HG03520 (cell line): ENCODE measurements around the gene CMTM1.

Experiments
- ATAC-seq: cut with Tn5 transposase; IDR thresholded peaks from one replicate; pipeline ENCODE4 v1.9.1; 2021; ENCODE audit warnings: mild to moderate bottlenecking, moderate library complexity; ENCODE audit not compliant: unreplicated experiment

Gene CMTM1

DNA sequence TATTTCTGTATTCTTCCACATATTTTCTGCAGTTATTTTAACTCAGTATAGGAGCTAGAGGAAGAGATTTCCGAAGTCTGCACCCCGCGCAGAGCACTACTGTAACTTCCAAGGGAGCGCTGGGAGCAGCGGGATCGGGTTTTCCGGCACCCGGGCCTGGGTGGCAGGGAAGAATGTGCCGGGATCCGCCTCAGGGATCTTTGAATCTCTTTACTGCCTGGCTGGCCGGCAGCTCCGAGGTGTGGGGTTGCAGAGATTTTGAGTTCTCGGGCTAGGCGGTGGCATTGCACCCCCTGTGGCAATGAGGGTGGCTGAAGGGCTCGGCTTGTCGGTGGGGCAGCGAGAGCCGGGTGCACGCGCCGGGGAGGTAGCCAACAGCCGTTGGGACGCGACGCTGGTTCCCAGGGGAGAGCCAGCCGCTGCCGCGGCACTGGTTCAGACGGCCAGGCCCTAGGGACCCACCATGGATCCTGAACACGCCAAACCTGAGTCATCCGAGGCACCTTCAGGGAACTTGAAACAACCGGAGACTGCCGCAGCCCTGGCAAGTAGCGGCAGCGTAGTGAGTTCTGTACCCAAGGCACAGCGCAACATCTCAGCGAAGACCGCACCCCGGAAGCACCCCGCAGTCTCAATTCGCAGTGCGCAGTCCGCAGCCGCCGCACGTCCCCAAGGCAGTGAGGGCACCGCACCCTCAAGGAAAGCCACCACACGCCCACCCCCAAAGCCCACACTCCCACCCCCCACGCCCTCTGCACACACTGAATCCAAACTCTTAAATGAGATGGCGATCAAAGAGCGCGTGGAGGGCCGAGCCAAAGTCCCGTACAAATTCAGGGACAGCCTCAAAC, at the start of gene CMTM1:
CMTM1 (plus strand) TSS at position 389 of the 851 bp plus-strand sequence; CDS start at position 464, 75 bp downstream.
- no peak for ATAC-seq

- ATAC-seq = no peak
Measured at GRCh38 chr16:66516509-66516807, 49.8 kb upstream of the CMTM1 start.

DNA sequence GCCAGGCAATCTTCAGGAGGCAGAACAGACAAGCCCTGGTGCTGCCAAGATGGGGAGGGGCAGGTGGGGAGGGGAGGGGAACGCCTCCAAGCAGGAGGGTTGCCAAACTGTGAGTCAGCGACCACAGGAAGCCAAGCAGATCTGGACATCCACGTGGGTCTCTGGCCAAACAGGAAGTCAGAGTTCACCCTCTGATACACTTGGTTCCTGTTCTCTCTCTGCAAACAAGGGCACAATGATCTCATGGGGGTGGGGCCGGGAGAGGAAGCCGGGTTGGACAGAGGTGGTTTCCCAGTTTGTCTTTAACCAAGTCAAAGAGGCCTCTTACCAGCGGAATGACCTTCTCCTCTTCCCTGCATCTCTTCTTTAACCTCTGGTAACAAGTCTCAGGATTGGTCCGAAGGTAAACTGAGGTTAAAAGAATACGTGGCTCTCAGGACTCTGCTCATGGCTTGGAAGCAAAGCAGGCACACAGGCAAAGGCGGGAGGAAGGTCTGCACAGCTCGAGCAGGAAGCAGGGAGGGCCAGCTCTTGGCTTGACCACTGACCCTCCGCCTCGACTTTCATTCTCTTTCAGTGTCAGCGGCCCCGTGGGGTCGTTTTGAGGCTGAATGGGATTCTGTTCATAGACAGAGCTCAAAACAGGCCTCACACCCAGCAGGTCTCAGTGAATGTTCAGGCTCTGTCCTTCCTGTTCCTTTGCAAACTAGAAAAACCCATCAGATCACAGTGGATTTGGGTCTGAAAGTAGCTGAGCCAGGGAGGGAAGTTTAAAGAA, 49.2 kb upstream of the CMTM1 start:
- ATAC-seq = peak; percentile 97

DNA sequence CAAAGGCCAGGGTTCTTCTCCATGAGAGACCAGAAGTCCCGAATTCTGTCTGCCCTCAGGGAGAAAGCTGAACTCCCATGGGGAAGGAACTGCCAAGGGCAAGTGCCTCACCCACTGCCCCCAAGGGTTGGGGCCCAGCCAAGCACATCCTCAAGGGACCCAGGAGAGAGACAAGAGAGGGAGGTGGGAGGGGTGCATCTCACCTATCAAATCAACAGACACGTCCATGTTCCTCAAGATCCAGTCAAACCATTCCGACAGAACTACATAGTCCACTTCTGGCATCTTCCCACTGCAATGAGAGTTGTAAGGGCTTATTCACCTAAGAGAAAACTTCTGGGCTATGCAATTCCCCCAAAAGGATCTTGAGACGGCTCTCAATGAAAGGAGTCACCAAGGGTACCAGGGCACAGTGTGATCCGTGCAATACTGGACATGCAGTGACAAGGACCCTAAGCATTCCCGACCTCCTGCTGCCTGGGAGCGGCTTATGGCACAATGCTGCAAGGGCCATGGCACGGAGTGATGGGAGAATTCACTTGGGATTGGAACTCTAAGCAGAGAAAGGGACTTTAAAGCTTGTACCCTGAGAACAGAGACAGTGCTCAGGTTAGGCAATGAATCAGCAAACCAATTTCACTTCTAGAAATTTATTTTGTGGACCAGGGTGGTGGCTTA, 48.5 kb upstream of the CMTM1 start:
- ATAC-seq = no peak

DNA sequence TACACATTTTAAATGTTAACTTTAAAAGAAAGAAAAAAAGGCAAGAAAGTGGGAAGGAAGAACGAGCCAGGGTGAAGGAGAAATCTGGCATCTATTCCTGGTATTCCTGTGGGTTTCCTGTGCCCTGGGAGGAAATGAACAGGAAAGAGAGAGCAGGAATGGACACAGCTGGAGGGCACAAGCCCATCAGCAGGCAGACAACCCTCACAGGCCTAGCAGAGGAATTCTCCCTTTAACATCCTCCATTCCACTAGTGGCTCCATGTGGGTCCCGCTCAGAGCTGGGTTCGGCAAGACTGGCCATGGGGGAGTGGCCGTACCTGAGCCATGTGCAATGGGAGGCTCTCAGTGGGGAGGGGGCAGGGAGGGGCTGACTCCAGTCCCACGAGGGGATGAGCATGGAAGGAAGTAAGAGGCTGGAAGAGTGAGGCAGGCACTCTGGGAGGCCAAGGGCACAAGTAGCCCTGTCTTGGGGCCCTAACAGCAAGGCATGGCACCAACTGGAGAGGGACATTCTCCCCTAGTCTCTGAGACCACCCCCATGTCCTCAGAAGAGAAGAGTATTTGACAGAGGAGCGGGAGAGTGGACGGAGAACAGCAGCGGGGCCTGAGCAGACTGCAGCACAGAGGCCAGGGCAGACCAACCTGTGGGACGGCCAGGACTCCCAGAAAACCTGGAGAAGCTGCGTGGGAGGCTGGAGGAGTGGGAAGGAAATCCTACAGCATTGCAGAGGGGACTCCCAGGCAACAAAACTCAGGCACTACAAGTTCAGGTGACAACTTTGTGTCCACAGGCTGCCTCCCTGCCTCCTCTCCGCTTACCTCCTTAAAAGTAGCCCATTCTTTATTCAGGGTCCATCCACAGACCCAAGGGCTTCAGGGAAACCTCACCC, 46.5 kb upstream of the CMTM1 start:
- ATAC-seq = no peak

DNA sequence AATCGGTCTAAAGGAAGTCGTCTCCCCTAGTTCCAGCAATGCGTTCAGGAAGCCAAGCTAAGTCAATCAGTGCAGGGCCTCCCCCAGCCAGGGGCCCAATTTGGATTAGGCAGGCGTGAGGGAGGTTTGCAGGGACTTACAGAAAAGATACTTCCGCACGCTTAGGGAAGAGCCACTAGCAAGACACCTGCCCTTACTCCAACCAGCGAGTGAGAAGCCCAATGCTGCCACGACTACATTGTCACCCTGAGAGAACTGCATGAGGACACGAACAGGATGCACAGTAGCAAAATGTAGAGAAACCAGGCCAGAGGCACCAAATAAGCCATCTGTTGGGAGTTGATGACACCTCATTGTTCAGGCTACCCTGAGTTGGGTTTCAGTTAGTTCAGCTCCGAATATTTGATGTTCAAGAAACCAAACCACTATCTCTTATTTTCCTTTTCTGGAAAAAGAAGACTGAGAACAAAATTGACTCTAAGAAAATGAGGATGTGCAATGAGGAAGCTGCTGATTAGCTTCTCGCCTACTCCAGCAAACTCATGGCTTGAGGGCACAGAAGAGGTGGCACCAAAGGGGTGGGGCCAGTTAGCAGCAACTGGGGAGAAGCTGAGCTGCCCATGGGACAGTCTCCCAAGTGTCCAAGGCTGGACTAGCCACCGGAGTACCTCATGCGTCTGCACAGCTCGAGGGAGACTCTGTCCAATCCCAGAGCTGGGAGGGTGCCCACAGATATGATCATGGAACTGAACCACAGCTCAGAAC, 45.7 kb upstream of the CMTM1 start:
- ATAC-seq = no peak

DNA sequence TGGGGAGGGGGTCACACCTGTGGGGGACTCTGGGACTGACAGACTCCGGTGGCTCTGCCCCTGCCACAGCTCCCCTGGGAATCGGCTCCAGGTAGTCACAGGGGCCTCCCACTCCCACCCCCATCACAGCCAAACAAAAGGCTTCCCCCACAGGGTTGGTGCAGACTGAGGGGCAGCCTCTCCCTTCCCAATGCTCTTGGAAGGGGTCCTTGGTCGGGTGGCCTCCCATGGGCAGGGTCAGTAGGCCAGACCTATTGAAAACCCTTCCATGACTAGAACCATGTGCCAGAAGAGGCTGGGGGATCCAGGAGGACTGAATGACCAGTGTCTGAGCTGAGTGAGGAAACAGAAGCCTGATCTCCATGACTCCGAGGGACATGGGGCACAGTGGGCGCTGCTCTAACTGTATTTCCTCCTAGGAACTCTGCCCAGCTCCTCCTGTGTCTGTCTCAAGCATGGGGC, 45.0 kb upstream of the CMTM1 start:
- ATAC-seq = no peak

DNA sequence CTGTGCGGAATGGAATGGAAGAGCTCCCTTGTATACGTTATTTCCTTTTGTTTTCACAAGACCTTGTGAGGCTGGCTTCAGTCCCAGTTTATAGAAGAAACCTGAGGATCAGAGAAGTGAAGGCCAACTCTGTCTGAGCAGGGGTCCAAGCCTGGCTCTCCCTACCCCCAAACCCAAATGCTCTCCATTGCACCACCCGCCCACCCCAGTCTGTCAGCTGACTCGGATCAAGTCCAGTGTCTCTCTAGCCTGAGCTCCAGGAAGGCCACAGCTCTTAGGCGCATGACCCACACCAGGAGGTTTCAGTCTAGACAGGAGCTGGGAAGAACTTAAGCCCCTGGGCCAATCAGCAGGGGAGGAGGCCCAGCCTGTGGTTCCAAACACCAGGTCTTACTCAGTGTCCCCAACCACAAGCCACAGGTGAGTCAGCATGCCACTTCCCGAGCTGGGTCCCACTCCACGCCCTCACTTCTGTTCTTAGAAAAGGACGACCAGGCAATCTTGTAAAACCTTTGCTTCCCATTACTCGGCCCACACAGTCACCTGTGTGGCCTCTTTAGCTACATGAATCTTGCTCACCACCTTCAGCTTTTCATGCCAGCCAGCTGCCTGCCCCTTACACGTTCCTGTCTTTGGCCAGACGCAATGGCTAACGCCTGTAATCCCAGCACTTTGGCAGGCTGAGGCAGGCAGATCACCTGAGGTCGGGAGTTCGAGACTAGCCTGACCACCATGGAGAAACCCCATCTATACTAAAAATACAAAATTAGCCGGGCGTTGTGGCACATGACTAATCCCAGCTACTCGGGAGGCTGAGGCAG, 44.1 kb upstream of the CMTM1 start:
- peak; percentile 42 for ATAC-seq

DNA sequence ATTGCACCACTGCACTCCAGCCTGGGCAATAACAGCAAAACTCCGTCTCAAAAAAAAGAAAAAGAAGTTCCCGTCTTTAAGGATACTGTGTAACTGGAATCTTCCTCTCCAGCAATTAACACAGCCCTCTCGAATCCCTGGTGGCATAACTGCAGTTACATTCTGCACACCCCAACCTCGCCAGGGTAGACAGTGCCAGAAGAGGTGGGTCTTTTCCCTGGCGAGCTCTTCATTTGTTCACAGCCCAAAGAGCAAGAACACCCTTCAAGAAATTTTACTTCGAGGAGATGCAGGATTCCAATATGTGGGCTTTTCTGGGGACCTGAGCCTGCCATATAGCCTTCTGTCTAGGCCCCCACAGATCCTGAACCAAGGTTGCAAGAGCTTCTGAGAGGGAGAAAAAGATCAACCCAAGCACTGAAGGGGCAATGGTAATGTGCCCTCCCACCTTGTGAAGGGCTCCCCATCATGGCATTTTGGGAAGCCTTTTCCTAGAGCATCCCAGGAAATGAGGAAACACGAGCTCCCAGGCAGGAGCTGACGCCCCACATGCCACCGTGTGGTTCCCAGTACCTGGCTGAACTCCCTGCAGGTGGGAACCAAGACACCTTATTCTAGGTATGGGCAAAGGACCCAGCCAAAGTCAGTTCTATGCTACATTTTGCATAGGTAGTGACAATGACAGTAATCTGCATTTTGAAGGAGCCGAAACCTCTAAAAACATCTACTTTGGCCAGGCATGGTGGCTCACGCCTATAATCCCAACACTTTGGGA, 43.2 kb upstream of the CMTM1 start:
- no peak for ATAC-seq

- peak; percentile 48 for ATAC-seq
Measured at GRCh38 chr16:66523861-66524354, 42.3 kb upstream of the CMTM1 start.

DNA sequence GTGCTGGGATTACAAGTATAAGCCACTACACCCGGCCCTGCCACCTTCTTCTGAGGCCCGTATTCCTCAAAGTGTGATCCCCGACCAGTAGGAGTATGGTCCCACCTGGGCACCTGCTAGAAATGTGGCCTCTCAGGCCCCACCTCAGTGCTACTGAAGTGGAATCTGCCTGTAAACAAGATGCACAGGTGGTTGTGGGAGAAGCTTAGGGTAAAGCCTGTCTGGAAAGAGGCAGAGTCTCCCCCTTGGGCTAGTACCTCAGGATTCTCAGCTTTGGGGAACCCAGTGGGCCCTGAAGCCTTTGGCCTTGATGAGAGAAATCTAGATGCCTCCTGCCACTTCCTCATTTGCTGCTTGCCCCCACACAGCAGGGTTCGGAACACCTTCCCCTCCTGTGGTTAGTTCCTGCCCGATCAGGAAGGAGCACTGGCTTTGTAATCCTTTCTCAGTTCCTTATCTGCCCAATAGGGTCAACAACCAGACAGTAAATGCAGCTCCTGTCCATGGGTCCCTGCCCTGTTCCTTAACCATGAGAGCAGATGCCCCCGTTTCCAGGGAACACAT, 41.6 kb upstream of the CMTM1 start:
- ATAC-seq = peak; percentile 55

- no peak for ATAC-seq
Measured at GRCh38 chr16:66525396-66526180, 40.7 kb upstream of the CMTM1 start.

GRCh38 chr16:66528294-66528693, 37.9 kb upstream of the CMTM1 start:
- ATAC-seq = no peak

- no peak for ATAC-seq
Measured at GRCh38 chr16:66529475-66529874, 36.8 kb upstream of the CMTM1 start.

DNA sequence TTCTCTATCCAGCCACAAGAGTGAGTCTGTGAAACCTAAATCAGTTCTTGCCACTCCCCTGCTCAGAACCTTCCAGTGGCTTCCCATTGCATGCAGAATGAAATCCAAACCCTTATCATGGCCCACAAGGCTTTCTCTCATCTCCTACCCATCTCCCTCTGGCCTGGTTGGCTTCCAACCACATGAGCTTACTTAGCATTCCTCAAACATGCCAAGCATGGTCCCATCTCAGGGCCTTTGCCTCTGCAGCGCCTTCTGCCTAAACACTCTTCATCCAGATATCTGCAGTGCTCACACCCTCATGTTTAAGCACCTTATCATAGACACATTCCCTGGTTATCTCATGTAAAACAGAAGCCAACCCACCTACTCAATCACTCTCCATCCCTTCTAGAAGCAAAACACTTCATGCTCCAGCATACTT, 31.9 kb upstream of the CMTM1 start:
- ATAC-seq = no peak

- ATAC-seq = no peak
Measured at GRCh38 chr16:66536525-66536924, 29.7 kb upstream of the CMTM1 start.

GRCh38 chr16:66537236-66537635, 29.0 kb upstream of the CMTM1 start:
- no peak for ATAC-seq
